Measurements from ENCODE around the gene ZDHHC18.
"Not testable (repeated sequence)": the region's sequence is repeated elsewhere in the genome, so short reads cannot be mapped to it uniquely, and the experiment has no call there.

Gene ZDHHC18

DNA sequence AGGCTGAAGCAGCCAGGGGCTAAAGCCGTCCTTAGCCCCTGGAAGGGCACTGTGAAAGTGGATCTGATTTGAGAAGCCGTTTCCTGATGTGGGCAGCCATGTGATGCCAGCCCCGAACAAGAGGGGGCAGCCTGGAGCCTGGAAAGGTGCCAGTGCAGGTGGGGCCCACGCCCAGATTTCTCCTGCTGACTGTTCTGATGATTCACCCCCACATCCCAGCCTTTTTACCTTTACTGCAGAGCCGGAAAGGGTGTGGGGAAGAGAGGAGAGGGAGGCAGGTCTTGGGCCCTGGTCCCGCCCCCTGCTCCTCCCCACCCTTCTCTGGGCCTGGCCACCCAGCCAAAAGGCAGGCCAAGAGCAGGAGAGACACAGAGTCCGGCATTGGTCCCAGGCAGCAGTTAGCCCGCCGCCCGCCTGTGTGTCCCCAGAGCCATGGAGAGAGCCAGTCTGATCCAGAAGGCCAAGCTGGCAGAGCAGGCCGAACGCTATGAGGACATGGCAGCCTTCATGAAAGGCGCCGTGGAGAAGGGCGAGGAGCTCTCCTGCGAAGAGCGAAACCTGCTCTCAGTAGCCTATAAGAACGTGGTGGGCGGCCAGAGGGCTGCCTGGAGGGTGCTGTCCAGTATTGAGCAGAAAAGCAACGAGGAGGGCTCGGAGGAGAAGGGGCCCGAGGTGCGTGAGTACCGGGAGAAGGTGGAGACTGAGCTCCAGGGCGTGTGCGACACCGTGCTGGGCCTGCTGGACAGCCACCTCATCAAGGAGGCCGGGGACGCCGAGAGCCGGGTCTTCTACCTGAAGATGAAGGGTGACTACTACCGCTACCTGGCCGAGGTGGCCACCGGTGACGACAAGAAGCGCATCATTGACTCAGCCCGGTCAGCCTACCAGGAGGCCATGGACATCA, 36.5 kb downstream of the ZDHHC18 start, which contains the start of gene SFN:
Gene SFN, plus strand, starts transcription at position 369 of the 904 bp plus-strand sequence. Its CDS starts 64 bp downstream, at position 433.
- Mint-ChIP-seq H3K36me3 (ENCODE audit: low read depth) (no peaks in the 10 kb centered on the region), H3K9me3 (no peaks in the 10 kb centered on the region)
- DNase-seq: no peak

DNA sequence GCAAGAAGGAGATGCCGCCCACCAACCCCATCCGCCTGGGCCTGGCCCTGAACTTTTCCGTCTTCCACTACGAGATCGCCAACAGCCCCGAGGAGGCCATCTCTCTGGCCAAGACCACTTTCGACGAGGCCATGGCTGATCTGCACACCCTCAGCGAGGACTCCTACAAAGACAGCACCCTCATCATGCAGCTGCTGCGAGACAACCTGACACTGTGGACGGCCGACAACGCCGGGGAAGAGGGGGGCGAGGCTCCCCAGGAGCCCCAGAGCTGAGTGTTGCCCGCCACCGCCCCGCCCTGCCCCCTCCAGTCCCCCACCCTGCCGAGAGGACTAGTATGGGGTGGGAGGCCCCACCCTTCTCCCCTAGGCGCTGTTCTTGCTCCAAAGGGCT, 37.2 kb downstream of the ZDHHC18 start:
- H3K27me3 Mint-ChIP-seq (ENCODE audit: low read depth, poor library complexity): peaks cover 3% of the 10 kb centered on the region
- H3K4me1 Mint-ChIP-seq: peaks cover 48% of the 10 kb centered on the region
- H3K4me3 Mint-ChIP-seq: peak overlapping the region; percentile 91
- no peaks in the 10 kb centered on the region for H3K9me3 Mint-ChIP-seq
- H3K27ac Mint-ChIP-seq: no peak overlapping the region
- no peak for DNase-seq
- no peaks in the 10 kb centered on the region for H3K36me3 Mint-ChIP-seq (ENCODE audit: low read depth)
- no peak for TF ChIP-seq CTCF (IDR thresholded peaks at IDR 0.05)

More for the DNA sequence above, 36.5 kb downstream of the ZDHHC18 start, which contains the start of gene SFN:
- Mint-ChIP-seq H3K4me3 (peak within 1 kb of the TSS; percentile 91), H3K4me1 (peaks cover 49% of the 10 kb centered on the region), H3K27me3 (ENCODE audit: low read depth, poor library complexity) (peaks cover 3% of the 10 kb centered on the region), H3K27ac (no peak within 1 kb of the TSS)
- peak; percentile 33 for TF ChIP-seq CTCF (IDR thresholded peaks at IDR 0.05)

DNA sequence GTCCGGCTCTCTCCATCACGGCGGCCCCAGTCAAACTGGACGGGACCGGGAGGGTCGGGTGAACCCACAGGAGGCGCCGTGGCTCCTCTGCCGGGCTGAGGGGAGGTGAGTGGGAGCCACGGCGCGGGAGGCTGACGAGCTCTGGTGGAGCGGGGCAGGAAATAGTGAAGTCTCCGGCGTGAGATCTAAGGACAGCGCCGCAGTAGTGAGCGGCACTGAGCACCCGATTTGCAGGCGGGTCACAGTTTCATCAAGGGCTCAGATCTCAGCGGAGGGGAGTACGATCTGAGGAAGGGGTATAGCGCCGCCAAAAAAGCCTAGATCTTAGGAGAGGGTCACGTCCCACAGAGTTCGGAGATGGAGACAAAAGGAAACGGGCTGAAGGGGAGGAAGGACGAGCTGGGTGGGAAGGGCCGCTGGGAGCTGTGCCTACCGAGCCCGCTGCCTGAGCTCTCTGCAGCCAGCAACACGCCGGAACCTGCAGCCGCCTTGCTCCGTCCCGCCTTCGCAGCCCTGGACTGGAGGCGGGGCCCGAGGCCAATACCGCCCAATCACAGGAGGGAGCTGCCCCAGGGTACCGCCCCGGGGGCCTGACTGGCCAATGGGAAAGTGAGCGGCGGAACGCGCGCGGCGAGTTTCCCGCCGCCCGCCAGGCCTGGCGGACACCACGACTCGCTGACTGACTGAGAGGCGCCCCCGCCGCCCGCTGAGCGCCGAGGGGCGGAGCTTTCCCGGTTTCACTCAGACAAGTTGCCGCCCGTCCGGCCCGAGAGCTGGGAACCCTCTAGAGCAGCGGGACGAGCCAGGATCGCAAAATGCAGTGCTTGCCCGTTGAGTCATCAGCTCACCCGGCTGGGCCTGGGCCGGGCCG, 38.4 kb downstream of the ZDHHC18 start:
- H3K27ac Mint-ChIP-seq: peak overlapping the region; percentile 55
- H3K4me1 Mint-ChIP-seq: peaks cover 47% of the 10 kb centered on the region
- H3K4me3 Mint-ChIP-seq: peak overlapping the region; percentile 91
- no peaks in the 10 kb centered on the region for H3K36me3 Mint-ChIP-seq (ENCODE audit: low read depth)
- peak; percentile 96 for DNase-seq
- TF ChIP-seq CTCF (IDR thresholded peaks at IDR 0.05): no peak
- H3K27me3 Mint-ChIP-seq (ENCODE audit: low read depth, poor library complexity): peaks cover 3% of the 10 kb centered on the region
- H3K9me3 Mint-ChIP-seq: no peaks in the 10 kb centered on the region

DNA sequence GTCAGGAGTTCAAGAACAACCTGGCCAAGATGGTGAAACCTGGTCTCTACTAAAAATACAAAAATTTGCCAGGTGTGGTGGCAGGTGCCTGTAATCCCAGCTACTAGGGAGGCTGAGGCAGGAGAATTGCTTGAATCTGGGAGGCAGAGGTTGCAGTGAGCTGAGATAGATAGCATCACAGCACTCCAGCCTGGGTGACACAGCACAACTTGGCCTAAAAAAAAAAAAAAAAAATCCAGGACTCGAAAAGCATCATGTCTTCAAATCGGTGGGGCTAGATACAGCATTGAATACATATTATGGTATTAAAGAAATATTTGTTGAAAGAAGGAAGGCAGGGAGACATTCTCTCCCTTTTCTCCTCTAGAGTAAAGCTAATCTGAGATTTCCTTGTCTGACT, 46.6 kb downstream of the ZDHHC18 start:
- not testable (repeated sequence) for DNase-seq; H3K4me3 Mint-ChIP-seq; H3K4me1 Mint-ChIP-seq; H3K27me3 Mint-ChIP-seq (ENCODE audit: low read depth, poor library complexity); H3K36me3 Mint-ChIP-seq (ENCODE audit: low read depth); H3K9me3 Mint-ChIP-seq
- H3K27ac Mint-ChIP-seq: peak overlapping the region; percentile 58

GRCh38 chr1:26874896-26875295, 48.4 kb downstream of the ZDHHC18 start:
- H3K4me1 Mint-ChIP-seq: no peaks in the 10 kb centered on the region
- H3K27me3 Mint-ChIP-seq (ENCODE audit: low read depth, poor library complexity): no peaks in the 10 kb centered on the region
- DNase-seq: no peak
- H3K9me3 Mint-ChIP-seq: no peaks in the 10 kb centered on the region
- no peak overlapping the region for H3K4me3 Mint-ChIP-seq
- H3K36me3 Mint-ChIP-seq (ENCODE audit: low read depth): peaks cover 6% of the 10 kb centered on the region
- H3K27ac Mint-ChIP-seq: peak overlapping the region; percentile 78
- no peak for TF ChIP-seq CTCF (IDR thresholded peaks at IDR 0.05)

- DNase-seq: no peak
- Mint-ChIP-seq H3K4me1 (no peaks in the 10 kb centered on the region), H3K27ac (no peak overlapping the region), H3K9me3 (no peaks in the 10 kb centered on the region), H3K27me3 (ENCODE audit: low read depth, poor library complexity) (no peaks in the 10 kb centered on the region), H3K36me3 (ENCODE audit: low read depth) (peaks cover 19% of the 10 kb centered on the region), H3K4me3 (no peak overlapping the region)
- TF ChIP-seq CTCF (IDR thresholded peaks at IDR 0.05): no peak
These were observed 50.8 kb downstream of the ZDHHC18 start for GRCh38 chr1:26877326-26877725.
